ENCODE data around the gene NIM1K.

DNA sequence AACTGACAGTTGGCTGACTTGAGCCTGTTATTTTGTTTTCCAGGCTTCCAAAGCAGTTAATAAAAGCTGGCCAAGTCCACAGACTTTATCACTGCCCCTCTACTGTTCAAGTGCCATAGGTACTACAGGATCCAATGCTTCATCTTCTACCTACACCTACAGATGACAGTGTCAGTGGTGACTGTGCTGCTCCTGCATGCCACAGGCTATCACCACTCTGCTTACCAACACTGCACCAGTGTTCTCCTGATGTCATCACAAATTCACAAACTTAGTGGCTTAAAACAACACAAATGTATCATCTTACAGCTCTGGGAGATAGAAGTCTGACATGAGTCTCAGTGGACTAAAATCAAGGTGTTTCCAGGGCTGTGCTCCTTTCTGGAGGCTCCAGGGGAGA, 94.6 kb downstream of the NIM1K start:
- TF ChIP-seq, protein P1, sequence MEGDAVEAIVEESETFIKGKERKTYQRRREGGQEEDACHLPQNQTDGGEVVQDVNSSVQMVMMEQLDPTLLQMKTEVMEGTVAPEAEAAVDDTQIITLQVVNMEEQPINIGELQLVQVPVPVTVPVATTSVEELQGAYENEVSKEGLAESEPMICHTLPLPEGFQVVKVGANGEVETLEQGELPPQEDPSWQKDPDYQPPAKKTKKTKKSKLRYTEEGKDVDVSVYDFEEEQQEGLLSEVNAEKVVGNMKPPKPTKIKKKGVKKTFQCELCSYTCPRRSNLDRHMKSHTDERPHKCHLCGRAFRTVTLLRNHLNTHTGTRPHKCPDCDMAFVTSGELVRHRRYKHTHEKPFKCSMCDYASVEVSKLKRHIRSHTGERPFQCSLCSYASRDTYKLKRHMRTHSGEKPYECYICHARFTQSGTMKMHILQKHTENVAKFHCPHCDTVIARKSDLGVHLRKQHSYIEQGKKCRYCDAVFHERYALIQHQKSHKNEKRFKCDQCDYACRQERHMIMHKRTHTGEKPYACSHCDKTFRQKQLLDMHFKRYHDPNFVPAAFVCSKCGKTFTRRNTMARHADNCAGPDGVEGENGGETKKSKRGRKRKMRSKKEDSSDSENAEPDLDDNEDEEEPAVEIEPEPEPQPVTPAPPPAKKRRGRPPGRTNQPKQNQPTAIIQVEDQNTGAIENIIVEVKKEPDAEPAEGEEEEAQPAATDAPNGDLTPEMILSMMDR (IDR thresholded peaks at IDR 0.05) = no peak
- no peak for TF ChIP-seq POLR2A (IDR thresholded peaks at IDR 0.05)
